Tibial nerve (tissue), 4 donors: ENCODE data around the gene DPP8. TPM values are rescaled to one million over a fixed set of nuclear protein-coding genes. Genes with fewer than 3 reads are reported as not detected.
A peak's percentile ranks its signal among the peaks of the same experiment; 100 is the strongest.

Experiments
- DNase-seq, 2 donors: peaks; one replicate each; pipeline ENCODE4 v3.0.0-alpha.2; 2019; ENCODE audit warnings: low spot score in 2 of 2
- H3K27ac ChIP-seq, 4 donors: fragments of 200-600 bp; sonication (generic) in 3 of 4; one replicate each; pipeline ENCODE4 v1.5.1; 2017 to 2019; ENCODE audit warnings: mild to moderate bottlenecking in 1 of 4
- H3K27me3 ChIP-seq, 2 donors: fragments of 200-600 bp; sonication (generic) in 1 of 2; one replicate each; pipeline versions ENCODE4 v1.5.1 to v1.6.0; 2017 to 2019
- H3K36me3 ChIP-seq, 3 donors: fragments of 200-600 bp; sonication (generic); one replicate each; pipeline ENCODE4 v1.5.1; 2018 to 2019
- H3K4me1 ChIP-seq, 4 donors: fragments of 200-600 bp; sonication (generic) in 3 of 4; one replicate each; pipeline ENCODE4 v1.5.1; 2017 to 2019
- H3K4me3 ChIP-seq, 4 donors: fragments of 200-600 bp; sonication (generic) in 3 of 4; one replicate each; pipeline ENCODE4 v1.5.1; 2017 to 2019; ENCODE audit warnings: mild to moderate bottlenecking in 1 of 4, moderate library complexity in 1 of 4
- H3K9me3 ChIP-seq, 4 donors: fragments of 200-600 bp; sonication (generic) in 3 of 4; one replicate each; pipeline ENCODE4 v1.5.1; 2017 to 2019
- CTCF ChIP-seq, 5 experiments: fragments of 200-600 bp in 3 of 5; fragments of 450-650 bp in 2 of 5; sonication (generic) in 3 of 5; IDR thresholded peaks; one replicate each; pipeline ENCODE4 v1.5.1; 2016 to 2019; ENCODE audit warnings: antibody characterized with exemption in 5 of 5, mild to moderate bottlenecking in 3 of 5, moderate library complexity in 2 of 5
- EP300 ChIP-seq, 2 donors: sonication (generic); formaldehyde crosslinking; IDR thresholded peaks; one replicate each; pipeline ENCODE4 v1.6.1; 2017; ENCODE audit warnings: antibody characterized with exemption in 2 of 2, mild to moderate bottlenecking in 1 of 2
- POLR2A ChIP-seq, 2 donors: fragments of 450-650 bp; IDR thresholded peaks; one replicate each; pipeline ENCODE4 v1.6.1; 2017; ENCODE audit warnings: antibody characterized with exemption in 2 of 2, mild to moderate bottlenecking in 2 of 2, moderate library complexity in 2 of 2
- WGBS, 2 donors: methylation state at CpG; one replicate each; pipeline ENCODE4 v1.1.5; 2018; 5-methylcytosine and 5-hydroxymethylcytosine counted together
- total RNA-seq, 4 donors: library from RNA; depleted of rRNA; stranded (reverse); fragments of >200 nt; gene quantifications; one replicate each; pipeline ENCODE4 v1.1.0, GENCODE V29; 2016

DPP8 gene
- total RNA-seq, 4 donors from 2014 or later: 31.2 to 49.4 (median 37.6) TPM

GRCh38 chr15:65396283-65396964, 121.1 kb downstream of the DPP8 start:
- Histone ChIP-seq H3K9me3 (no peaks in the 10 kb centered on the region), H3K27me3 (peaks cover 0 to 36% of the 10 kb centered on the region in 2 donors), H3K27ac (no peak overlapping the region), H3K4me1 (peaks cover 0 to 23% (median 0%) of the 10 kb centered on the region in 4 donors), H3K4me3 (no peak overlapping the region), H3K36me3 (no peaks in the 10 kb centered on the region)
- TF ChIP-seq EP300 (IDR thresholded peaks at IDR 0.05): no peak
- TF ChIP-seq CTCF (IDR thresholded peaks at IDR 0.05): no peak
- no peak for TF ChIP-seq POLR2A (IDR thresholded peaks at IDR 0.05)
- no peak for DNase-seq
- 34 to 44% methylated on average over 33 to 34 of the region's 34 CpGs for WGBS, 2 donors

GRCh38 chr15:65395567-65396202, 121.8 kb downstream of the DPP8 start:
- no peak for DNase-seq
- H3K27ac ChIP-seq: no peak overlapping the region

GRCh38 chr15:65394936-65395335, 122.6 kb downstream of the DPP8 start:
- TF ChIP-seq CTCF (IDR thresholded peaks at IDR 0.05) (no peak), EP300 (IDR thresholded peaks at IDR 0.05) (no peak), POLR2A (IDR thresholded peaks at IDR 0.05) (no peak)
- H3K4me3 ChIP-seq: no peak overlapping the region
- peaks cover 0 to 16% (median 0%) of the 10 kb centered on the region in 4 donors for H3K4me1 ChIP-seq
- no peaks in the 10 kb centered on the region for H3K36me3 ChIP-seq
- DNase-seq: no peak
- 82 to 84% methylated on average over 9 of the region's 9 CpGs for WGBS, 2 donors
- peaks cover 0 to 36% of the 10 kb centered on the region in 2 donors for H3K27me3 ChIP-seq
- H3K9me3 ChIP-seq: no peaks in the 10 kb centered on the region
- no peak overlapping the region for H3K27ac ChIP-seq

More at GRCh38 chr15:65395567-65396202, 121.8 kb downstream of the DPP8 start:
- peaks cover 0 to 36% of the 10 kb centered on the region in 2 donors for H3K27me3 ChIP-seq
- peak overlapping the region in 1 of 4 donors; percentile 25 for H3K4me3 ChIP-seq
- no peaks in the 10 kb centered on the region for H3K9me3 ChIP-seq
- H3K36me3 ChIP-seq: no peaks in the 10 kb centered on the region
- TF ChIP-seq EP300 (IDR thresholded peaks at IDR 0.05) (no peak), CTCF (IDR thresholded peaks at IDR 0.05) (no peak), POLR2A (IDR thresholded peaks at IDR 0.05) (no peak)
- WGBS, 2 donors: 21 to 27% methylated on average over 31 to 58 of the region's 72 CpGs
- H3K4me1 ChIP-seq: peaks cover 0 to 16% (median 0%) of the 10 kb centered on the region in 4 donors

GRCh38 chr15:65394280-65394789, 123.2 kb downstream of the DPP8 start:
- WGBS, 2 donors: 86 to 87% methylated on average over 11 of the region's 11 CpGs

More at GRCh38 chr15:65394280-65394789, 123.2 kb downstream of the DPP8 start:
- no peak overlapping the region for H3K4me3 ChIP-seq
- TF ChIP-seq EP300 (IDR thresholded peaks at IDR 0.05): no peak
- no peak for TF ChIP-seq CTCF (IDR thresholded peaks at IDR 0.05)
- TF ChIP-seq POLR2A (IDR thresholded peaks at IDR 0.05): no peak
- no peak for DNase-seq
- H3K27me3 ChIP-seq: peaks cover 0 to 36% of the 10 kb centered on the region in 2 donors
- no peaks in the 10 kb centered on the region for H3K9me3 ChIP-seq
- peaks cover 0 to 16% (median 0%) of the 10 kb centered on the region in 4 donors for H3K4me1 ChIP-seq
- H3K36me3 ChIP-seq: no peaks in the 10 kb centered on the region
- no peak overlapping the region for H3K27ac ChIP-seq
